Adrenal gland (tissue), 5 donors: Measurements from ENCODE around the gene PRKCA.

Experiments used
- CTCF ChIP-seq, 6 experiments: fragments of 450-650 bp in 4 of 6; fragments of 200-600 bp in 2 of 6; sonication (generic) in 1 of 6; IDR thresholded peaks; 1 replicate in 5 of 6; 2 replicates in 1 of 6; pipeline versions ENCODE4 v1.5.1 to v1.8.0; 2016 to 2021; ENCODE audit warnings: antibody characterized with exemption in 6 of 6, mild to moderate bottlenecking in 2 of 6, moderate library complexity in 1 of 6
- POLR2A ChIP-seq, 2 donors: fragments of 450-650 bp; IDR thresholded peaks; one replicate each; pipeline ENCODE4 v1.6.1; 2017; ENCODE audit warnings: antibody characterized with exemption in 2 of 2, mild to moderate bottlenecking in 2 of 2, moderate library complexity in 1 of 2
- donor health status: DM: no; HTN: no; CAD: no.

GRCh38 chr17:66395961-66396360, 93.5 kb downstream of the PRKCA start:
- TF ChIP-seq CTCF (IDR thresholded peaks at IDR 0.05) (no peak), POLR2A (IDR thresholded peaks at IDR 0.05) (no peak)
